ENCODE data around the gene FGB. TPM values are rescaled to one million over a fixed set of nuclear protein-coding genes. Genes with fewer than 3 reads are reported as not detected.

FGB gene
- total and polyA plus RNA-seq, 2 of the 13 experiments (the other 11 are each of a cell fraction or from before 2014, with no cell fraction given): 226 to 784 TPM

DNA sequence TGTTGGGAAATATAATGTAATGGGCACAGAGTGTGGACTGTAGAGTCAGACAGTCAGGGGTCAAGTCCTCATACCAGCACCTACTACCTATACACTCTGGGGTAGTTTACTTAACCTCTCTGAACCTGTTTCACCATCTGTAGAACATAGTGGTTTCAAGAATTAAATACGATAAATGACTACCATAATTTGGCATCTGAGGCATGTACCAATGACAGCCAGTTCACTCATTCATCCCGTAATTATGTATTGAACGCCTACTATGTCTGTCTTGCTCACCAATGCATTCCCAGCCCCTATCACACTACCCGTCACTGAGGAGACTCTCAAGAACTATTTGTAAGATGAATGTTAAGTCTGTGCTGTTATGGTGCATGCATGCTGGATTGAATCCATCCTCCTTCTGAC is 2.0 kb upstream of the FGB start (continued):
- TF ChIP-seq, protein P1, sequence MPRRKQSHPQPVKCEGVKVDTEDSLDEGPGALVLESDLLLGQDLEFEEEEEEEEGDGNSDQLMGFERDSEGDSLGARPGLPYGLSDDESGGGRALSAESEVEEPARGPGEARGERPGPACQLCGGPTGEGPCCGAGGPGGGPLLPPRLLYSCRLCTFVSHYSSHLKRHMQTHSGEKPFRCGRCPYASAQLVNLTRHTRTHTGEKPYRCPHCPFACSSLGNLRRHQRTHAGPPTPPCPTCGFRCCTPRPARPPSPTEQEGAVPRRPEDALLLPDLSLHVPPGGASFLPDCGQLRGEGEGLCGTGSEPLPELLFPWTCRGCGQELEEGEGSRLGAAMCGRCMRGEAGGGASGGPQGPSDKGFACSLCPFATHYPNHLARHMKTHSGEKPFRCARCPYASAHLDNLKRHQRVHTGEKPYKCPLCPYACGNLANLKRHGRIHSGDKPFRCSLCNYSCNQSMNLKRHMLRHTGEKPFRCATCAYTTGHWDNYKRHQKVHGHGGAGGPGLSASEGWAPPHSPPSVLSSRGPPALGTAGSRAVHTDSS (CRISPR knock-in tag; conservative IDR thresholded peaks at IDR 0.05): no peak
- TF ChIP-seq, protein P2, sequence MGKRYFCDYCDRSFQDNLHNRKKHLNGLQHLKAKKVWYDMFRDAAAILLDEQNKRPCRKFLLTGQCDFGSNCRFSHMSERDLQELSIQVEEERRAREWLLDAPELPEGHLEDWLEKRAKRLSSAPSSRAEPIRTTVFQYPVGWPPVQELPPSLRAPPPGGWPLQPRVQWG (CRISPR knock-in tag; IDR thresholded peaks at IDR 0.05; ENCODE audit: borderline replicate concordance, low read depth): no peak
- no peak for TF ChIP-seq REL (CRISPR knock-in tag; conservative IDR thresholded peaks at IDR 0.05)
- no peak for TF ChIP-seq PRPF4 (IDR thresholded peaks at IDR 0.05; ENCODE audit: low read depth, low read length, poor library complexity, severe bottlenecking)
- no peak for TF ChIP-seq SMAD1 (CRISPR knock-in tag; IDR thresholded peaks at IDR 0.05; ENCODE audit: borderline replicate concordance, low read depth)
- no peak for TF ChIP-seq CCDC6 (CRISPR knock-in tag; IDR thresholded peaks at IDR 0.05)
- TF ChIP-seq, protein P3, sequence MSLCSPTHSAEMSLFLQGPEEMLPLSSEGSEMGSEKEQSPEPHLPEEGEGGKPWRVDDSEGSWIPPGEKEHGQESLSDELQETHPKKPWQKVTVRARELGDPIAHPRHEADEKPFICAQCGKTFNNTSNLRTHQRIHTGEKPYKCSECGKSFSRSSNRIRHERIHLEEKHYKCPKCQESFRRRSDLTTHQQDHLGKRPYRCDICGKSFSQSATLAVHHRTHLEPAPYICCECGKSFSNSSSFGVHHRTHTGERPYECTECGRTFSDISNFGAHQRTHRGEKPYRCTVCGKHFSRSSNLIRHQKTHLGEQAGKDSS (CRISPR knock-in tag; IDR thresholded peaks at IDR 0.05; ENCODE audit: borderline replicate concordance, low read depth): no peak
- TF ChIP-seq, protein P4, sequence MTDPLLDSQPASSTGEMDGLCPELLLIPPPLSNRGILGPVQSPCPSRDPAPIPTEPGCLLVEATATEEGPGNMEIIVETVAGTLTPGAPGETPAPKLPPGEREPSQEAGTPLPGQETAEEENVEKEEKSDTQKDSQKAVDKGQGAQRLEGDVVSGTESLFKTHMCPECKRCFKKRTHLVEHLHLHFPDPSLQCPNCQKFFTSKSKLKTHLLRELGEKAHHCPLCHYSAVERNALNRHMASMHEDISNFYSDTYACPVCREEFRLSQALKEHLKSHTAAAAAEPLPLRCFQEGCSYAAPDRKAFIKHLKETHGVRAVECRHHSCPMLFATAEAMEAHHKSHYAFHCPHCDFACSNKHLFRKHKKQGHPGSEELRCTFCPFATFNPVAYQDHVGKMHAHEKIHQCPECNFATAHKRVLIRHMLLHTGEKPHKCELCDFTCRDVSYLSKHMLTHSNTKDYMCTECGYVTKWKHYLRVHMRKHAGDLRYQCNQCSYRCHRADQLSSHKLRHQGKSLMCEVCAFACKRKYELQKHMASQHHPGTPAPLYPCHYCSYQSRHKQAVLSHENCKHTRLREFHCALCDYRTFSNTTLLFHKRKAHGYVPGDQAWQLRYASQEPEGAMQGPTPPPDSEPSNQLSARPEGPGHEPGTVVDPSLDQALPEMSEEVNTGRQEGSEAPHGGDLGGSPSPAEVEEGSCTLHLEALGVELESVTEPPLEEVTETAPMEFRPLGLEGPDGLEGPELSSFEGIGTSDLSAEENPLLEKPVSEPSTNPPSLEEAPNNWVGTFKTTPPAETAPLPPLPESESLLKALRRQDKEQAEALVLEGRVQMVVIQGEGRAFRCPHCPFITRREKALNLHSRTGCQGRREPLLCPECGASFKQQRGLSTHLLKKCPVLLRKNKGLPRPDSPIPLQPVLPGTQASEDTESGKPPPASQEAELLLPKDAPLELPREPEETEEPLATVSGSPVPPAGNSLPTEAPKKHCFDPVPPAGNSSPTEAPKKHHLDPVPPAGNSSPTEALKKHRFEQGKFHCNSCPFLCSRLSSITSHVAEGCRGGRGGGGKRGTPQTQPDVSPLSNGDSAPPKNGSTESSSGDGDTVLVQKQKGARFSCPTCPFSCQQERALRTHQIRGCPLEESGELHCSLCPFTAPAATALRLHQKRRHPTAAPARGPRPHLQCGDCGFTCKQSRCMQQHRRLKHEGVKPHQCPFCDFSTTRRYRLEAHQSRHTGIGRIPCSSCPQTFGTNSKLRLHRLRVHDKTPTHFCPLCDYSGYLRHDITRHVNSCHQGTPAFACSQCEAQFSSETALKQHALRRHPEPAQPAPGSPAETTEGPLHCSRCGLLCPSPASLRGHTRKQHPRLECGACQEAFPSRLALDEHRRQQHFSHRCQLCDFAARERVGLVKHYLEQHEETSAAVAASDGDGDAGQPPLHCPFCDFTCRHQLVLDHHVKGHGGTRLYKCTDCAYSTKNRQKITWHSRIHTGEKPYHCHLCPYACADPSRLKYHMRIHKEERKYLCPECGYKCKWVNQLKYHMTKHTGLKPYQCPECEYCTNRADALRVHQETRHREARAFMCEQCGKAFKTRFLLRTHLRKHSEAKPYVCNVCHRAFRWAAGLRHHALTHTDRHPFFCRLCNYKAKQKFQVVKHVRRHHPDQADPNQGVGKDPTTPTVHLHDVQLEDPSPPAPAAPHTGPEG (CRISPR knock-in tag; IDR thresholded peaks at IDR 0.05): no peak
- TF ChIP-seq ZNF431 (CRISPR knock-in tag; IDR thresholded peaks at IDR 0.05; ENCODE audit: borderline replicate concordance, low read depth): no peak
- no peak for TF ChIP-seq ZNF143 (CRISPR knock-in tag; IDR thresholded peaks at IDR 0.05)
- TF ChIP-seq ZNF549 (CRISPR knock-in tag; IDR thresholded peaks at IDR 0.05): no peak
- peak; percentile 92 for TF ChIP-seq FOSL2 (CRISPR knock-in tag; IDR thresholded peaks at IDR 0.05)
- TF ChIP-seq NR2F1 (CRISPR knock-in tag; IDR thresholded peaks at IDR 0.05): peak; percentile 91 to 95
- TF ChIP-seq ZNF629 (CRISPR knock-in tag; conservative IDR thresholded peaks at IDR 0.05): peak; percentile 56; the same call in 1 of the 2 replicates
- no peak for TF ChIP-seq MEF2D (CRISPR knock-in tag; IDR thresholded peaks at IDR 0.05)
- no peak for TF ChIP-seq PPARG (CRISPR knock-in tag; conservative IDR thresholded peaks at IDR 0.05)
- no peak for TF ChIP-seq TOE1 (CRISPR knock-in tag; IDR thresholded peaks at IDR 0.05)
- no peak; the same call in 1 of the 2 replicates for TF ChIP-seq KDM6A (CRISPR knock-in tag; IDR thresholded peaks at IDR 0.05; ENCODE audit: low read depth)
- TF ChIP-seq FLYWCH1 (CRISPR knock-in tag; IDR thresholded peaks at IDR 0.05): no peak
- TF ChIP-seq, protein P5, sequence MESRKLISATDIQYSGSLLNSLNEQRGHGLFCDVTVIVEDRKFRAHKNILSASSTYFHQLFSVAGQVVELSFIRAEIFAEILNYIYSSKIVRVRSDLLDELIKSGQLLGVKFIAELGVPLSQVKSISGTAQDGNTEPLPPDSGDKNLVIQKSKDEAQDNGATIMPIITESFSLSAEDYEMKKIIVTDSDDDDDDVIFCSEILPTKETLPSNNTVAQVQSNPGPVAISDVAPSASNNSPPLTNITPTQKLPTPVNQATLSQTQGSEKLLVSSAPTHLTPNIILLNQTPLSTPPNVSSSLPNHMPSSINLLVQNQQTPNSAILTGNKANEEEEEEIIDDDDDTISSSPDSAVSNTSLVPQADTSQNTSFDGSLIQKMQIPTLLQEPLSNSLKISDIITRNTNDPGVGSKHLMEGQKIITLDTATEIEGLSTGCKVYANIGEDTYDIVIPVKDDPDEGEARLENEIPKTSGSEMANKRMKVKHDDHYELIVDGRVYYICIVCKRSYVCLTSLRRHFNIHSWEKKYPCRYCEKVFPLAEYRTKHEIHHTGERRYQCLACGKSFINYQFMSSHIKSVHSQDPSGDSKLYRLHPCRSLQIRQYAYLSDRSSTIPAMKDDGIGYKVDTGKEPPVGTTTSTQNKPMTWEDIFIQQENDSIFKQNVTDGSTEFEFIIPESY (CRISPR knock-in tag; IDR thresholded peaks at IDR 0.05): no peak
- no peak for TF ChIP-seq POGZ (CRISPR knock-in tag; IDR thresholded peaks at IDR 0.05)
